Activated effector memory CD4-positive, alpha-beta T cell treated with anti-CD3 and anti-CD28 coated beads, Interleukin-2, amount 50 U/mL, for 16 hours (primary cell): ENCODE data around the gene PLPP7.
"Not testable (repeated sequence)": the region's sequence is repeated elsewhere in the genome, so short reads cannot be mapped to it uniquely, and the experiment has no call there.

ENCODE experiments used
- DNase-seq: peaks from one replicate; pipeline ENCODE4 v3.0.0-alpha.2; 2020

The PLPP7 gene

DNA sequence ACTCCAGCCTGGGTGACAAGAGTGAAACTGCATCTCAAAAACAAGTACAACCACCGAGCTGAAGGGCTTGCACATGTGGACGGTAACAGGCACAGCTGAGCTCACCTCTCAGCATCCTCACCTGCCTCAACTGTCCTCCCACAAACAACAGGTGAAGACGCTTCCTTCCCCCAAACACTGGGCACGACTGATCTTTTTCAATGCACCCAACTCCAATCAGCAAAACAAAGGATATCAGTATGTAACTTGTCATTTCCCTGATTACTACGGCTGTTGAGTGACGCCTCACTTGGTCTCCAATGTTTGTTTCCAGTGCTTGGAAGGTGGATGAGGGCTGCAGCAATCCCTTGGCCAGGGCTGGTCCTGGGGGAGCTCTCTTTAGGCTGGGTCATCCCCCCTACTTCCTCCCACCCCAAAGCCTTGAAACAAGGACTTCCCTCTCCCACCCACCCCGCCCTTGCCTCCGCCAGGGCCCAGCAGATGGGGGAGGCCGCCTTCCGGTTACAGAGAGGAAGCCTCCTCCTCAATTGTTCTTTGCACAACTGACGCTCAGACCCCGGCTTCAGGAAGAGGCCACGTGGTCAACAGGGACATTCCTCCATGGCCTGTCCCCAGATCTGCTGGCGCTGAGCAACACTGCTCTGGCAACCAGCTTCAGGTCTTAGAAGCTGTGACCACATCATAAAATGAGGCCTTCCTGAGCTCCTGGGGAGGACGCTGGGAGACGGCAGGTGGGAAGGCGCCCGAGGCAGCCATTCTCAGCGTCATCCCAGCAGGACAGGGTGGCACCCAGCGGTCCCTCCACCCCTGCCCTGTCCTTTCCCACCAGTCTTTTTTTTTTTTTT lies 19.1 kb upstream of the PLPP7 start:
- DNase-seq: peak; percentile 81

DNA sequence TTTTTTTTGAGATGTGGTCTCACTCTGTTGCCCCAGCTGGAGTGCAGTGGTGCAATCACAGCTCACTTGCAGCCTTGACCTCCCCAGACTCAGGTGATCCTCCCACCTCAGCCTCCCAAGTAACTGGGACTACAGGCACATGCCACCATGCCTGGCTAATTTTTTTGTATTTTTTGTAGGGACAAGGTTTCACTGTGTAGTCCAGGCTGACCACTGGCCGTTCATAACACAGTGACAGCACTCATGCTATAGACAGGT lies 18.6 kb upstream of the PLPP7 start:
- not testable (repeated sequence) for DNase-seq

DNA sequence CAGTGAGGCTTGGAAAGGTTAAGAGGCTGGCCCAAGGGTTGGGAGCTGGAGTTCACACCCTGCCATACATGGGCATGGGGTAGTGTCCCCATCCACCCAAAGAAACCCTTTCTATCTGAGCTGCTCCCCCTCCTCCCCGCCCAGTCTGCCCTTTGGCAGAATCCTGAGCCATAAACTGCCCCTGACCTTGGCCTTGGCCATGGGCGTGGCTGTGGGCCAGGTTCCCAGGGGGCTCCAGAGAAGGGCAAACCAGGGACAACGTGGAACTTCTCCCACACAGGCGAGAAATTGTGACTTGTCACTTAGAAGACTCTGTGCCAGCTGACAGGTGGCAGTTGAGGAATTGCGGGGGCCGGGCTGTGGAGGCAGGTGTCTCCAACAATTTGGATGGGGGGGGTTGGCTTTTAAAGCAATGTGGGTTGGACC lies 18.0 kb upstream of the PLPP7 start:
- DNase-seq: peak; percentile 71

DNA sequence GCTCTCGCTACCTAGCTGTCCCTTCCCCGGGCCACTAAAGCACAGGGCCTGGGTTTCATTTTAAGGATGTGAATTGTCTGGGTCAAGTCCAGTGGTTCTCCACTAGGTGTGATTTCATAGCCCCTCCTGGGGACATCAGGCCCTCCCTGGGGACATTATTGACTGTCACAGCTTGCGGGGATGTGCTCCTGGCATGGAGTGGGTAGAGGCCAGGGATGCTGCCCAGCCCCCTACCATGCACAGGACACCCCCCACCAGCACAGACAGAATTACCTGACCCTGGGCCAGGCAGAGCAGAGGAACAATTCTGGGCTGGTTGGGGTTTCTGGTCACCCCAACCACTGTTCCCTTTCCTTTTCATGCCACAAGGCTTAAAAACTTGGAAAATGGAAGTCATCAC lies 17.3 kb upstream of the PLPP7 start:
- DNase-seq: no peak

DNA sequence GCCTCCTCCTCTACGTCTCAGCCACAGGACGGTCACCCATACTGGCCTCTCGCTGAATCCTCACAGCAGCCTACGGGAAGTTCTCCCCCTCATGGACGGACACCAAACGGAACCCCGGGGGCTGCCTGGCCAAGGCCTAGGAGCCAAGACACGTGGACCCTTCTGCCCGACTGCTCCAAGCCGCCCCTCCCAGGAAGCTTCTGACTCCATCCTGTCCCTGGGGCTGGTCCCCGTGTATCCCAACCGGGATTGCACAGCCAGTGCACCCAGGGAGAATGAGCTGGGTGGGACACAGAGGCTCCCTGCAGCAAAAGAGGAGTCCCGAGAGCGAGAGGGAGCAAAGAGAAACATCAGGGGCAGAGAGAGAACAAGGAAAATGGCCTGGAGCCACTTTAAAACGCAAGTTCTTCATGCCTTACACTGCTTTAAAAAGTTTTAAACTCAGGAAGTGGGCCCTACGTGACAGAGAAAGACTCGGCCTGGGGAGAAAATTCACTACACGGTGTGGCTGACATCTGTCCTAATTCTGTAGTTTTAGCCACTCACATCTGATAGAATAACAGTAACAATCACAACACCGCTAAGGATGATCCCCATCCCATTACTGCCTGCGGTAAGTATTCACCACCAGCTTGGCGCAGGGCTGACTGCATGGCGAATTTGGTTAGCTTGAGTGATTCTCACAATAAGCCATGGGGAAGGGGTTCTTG lies 16.2 kb upstream of the PLPP7 start:
- peak; percentile 71 for DNase-seq

DNA sequence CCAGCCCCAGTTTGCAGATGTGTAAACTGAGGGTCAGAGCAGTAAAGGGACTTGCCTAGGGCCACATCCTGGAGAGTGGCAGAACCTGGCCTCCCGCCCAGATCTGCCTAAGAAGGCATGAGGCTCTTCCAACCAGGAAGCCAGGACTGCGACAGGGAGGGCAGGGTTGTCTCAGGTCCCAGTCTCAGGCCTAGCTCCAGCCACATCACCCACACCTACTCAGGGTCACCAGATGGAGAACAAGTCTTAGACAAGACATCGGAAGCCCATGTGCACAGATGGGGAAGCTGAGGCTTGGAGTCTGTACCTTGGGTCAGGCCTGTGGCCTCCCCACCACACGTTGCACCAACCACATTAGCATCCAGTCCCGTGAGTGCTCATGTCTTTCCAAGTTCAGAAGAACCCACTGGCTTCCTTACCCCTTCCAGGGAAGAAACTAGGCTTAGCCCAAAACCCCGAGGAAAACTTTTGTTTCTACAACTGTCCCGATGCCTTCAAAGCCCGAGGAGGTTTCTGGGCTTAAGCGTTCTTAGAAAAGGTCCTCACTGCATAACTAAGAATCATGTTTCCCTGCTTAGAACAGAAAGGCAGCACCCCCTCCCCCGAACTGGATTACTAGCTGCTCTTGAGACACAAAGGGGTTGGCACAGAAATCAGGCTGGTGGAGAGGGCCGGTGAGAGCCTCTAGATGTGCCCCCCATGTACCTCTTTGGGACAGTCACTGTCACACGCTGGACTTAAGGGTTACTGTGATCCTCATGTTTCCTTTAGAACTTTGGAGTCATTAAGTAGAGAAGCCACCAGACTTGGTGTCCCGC lies 15.5 kb upstream of the PLPP7 start:
- no peak for DNase-seq

DNA sequence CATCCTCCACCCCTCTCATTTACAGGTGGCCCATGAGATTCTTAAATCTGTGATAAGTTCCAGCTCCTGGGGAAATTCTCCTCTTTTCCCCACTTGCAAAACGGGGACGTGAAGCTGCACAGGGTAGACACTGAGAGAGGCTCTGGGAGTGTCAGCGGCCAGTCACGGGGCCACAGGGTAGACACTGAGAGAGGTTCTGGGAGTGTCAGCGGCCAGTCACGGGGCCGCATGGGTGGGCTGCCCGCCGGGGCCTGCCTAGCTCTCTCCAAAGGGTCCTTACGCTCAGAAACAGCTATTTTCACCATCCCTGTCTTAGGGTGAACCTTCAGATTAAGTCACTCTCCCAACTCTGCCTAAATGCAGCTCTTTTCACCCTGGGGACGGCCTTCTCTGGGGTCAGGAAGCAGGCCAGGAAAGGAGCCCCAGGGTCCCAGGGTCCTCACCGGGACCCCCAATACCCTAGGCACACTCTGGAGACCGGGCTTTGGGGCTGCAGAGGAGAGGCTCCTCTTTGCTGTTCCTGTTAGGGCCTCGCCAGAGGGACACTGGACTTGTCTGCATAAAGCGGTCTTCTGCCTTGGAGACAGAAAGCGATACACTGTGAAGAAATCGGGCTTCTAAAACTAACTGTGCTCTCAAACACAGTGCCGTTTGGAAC lies 14.7 kb upstream of the PLPP7 start:
- peak; percentile 75 for DNase-seq

DNA sequence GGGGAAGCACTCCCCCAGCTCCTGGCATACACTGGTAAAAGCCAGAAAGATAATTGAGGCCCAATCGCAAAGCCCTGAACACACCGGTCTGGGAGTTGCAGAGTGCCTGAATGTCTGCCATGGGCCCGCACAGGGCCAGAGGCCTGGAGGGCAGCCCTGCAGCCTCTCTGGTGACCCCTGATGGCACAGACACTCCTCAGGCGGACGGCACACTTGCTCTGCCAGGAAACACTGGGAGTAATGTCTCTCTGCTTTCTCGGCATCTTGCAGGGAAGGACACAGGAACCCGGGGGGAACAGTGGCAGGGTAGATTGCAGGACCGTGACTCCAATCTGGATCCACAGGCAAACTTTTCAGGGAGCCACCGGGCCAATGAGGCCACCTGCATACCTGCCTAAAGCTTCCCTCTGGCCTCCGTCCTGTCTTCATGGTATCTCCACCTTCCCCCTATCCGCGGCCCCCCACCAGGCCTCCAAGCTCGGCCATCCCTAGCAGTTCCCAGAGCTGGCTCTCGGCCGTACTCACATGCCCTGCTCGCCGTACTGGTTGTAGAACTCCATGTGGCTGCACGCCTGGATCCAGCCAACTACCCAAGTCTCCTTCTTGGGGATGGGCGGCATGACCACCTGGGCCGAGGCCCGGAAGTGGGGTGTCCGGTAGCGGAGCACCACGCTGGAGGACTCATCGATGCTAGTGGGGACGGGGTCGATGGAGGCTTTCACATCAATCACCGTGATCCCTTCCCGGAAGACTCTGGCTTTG lies 14.0 kb upstream of the PLPP7 start:
- peak; percentile 74 for DNase-seq

DNA sequence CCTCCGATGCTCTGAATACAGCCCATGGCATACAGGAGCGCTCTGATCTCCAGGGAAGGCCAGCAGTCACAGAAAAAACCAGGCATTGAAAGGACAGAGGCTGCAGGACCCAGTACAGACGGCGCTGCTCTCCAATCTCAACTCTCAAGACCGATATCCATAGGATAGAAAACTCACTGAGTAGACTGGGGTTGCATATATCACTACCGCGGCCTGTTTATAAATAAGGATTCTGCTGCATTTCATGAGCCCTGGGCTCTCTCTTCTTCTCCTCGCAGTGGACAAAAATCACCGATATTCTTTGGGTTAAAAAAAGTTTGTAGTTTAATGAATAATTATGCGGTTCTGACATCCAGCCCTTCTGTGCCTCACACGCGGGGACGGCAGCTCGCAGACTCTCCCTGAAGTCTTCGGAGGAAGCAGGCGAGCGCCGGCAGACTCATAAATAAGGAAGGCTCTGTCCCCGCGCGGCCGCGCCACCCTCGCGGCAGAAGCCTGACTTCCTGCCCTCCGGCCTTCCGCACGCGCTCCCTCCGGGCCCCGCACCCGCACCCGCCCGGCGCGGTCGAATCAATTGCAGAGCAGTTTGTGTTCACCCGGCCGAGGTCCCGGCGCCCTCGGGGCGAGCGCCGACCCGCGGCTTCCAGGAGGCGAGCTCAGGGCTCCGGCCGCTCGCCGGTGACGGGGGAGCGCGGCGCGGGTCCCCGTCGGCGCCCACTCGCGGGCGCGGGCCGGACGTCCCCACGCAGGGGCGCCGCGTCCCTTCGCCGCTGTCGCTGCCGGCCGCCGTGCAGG lies 13.2 kb upstream of the PLPP7 start, which contains the start of gene FAM78A:
Gene FAM78A (minus strand): TSS at position 417 of the 795 bp plus-strand sequence. CDS start 331 bp downstream, at position 86.
- peak; percentile 83 for DNase-seq

DNA sequence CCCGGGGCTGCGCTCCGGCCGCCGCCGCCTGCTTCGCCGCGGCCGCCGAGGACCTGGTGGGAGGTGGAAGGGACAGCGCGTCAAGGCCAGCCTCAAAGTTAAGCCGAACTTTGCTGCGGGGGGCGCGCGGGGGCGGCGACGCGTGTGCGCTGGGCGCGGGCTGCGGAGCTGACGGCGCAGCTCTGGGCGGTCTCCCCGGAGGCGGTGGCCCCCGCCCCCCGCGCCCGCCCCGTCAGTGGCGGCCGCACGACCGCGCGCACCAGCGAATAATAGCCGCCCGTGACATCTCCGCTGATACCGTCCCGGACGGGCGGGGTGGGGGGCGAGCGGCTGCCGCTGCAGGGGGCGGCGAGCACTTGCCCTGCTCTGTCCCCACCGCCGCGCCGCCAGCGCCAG lies 12.6 kb upstream of the PLPP7 start:
- DNase-seq: peak; percentile 82

DNA sequence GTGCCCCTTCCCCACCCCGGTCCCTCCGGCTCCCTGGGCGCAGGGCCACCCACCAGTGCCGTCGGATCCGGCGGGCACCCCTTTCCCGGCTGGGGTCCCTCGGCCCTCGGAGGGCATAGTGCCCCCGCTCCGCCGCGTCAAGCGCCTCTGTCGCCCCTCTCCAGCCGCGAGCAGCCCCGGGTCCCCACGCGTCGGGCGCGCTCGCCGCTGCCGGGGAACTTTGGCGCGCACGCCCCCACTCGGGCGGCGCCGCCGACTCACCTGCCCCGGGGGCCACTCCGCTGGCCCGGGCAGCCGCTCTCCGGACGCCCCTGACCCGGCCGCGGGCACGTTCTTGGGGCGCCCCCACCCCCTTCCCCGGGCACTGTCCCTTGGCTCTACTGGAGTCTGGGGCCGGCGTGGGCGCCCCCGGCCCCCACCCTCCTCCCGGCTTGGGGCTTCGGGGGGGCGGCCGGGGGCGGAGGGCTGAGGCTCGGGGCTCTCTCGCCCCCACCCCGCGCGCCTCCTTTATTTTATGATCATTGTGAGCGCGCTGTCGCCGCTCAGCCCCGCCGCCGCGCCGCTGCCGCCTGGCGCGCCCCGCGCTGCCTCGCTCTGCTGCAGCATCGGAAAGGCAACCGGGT lies 12.1 kb upstream of the PLPP7 start:
- DNase-seq: peak; percentile 71

DNA sequence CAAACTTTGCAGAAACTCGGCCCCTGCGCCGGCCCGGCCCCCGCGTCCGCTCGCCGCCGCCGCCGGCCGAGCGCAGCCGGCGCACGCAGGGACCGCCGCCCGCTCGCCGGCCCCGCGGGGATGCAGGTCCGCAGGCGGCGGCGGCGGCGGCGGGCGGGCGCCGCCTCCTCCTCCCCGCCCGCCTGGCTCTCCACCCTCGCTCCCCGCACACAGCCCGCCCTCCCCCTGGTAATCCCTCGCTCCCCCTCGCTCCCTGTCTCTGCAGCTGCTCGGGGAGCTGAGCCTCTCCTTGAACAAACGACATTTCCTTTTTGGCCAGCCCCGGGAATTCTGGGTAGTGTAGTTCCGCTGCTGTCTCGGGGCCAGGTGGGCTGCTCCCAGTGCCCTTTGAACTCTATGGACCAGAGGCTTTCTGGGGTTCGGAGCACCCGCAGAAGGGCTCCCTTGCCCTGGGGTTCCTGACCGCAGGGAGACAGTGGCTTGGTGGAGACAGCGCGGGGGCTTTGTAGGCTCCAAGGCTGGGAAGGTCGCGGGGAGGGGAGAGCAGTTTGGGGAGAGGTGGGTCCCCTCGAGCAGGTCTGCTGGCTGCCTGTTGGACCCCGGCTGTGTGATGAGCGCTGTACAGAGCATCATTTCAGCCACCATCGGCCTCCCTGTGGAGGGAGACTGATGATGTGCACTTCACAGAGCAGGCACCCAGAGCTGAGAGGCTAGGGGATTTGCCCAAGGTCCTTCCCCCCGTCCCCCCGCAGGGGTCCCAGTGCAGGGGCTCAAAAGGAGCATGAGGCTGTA lies 11.4 kb upstream of the PLPP7 start:
- peak; percentile 89 for DNase-seq

DNA sequence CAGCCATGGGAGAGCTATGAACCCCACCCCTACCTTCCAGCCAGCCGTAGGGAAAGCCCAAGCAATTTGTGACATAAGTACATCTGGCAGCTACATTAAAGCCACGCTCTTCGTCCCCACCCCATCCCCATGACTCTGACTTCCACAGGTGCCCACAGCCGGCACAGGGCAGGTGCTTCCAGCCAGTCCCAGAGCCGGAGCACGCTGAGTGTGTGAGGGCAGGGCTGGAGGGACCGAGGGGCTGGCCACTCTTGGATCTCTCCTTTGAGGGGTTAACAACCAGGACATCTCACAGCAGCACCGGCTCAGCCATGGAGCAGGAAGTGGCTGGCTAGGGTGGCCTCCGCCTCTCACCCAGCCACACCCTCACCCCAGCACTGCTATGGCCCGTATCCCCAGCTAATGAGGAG lies 10.8 kb upstream of the PLPP7 start:
- peak; percentile 76 for DNase-seq

DNA sequence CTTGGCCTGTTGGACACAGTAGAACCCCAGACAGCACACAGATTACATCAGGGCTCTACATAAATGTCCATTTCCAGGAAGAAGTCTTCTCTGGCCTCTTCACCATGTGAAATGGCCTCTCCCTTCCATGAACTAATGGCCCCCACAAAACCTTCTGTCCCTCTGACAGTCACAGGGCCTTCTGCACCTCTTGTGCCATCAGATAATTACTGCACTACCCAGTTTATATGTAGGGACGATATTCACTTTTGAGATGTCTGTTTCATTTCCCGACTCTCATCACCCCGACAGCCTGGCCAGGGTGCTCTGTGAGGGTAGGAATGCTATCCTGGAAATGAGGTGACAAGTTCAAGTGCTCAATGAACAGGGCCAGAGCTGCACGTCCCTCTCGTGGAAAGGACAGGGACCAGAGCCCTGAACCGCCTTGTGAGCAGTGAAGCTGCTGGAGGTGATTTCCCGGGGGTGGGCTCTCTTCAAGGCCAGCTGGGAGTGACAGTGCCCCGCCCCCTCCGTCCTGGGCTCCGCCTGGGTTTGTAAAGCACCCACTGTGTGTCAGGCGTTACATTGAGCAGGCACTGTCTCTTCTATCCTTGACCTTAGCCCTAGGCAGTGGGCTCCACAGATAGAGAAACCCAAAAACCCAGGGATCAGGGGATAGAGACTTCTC lies 10.2 kb upstream of the PLPP7 start:
- no peak for DNase-seq

DNA sequence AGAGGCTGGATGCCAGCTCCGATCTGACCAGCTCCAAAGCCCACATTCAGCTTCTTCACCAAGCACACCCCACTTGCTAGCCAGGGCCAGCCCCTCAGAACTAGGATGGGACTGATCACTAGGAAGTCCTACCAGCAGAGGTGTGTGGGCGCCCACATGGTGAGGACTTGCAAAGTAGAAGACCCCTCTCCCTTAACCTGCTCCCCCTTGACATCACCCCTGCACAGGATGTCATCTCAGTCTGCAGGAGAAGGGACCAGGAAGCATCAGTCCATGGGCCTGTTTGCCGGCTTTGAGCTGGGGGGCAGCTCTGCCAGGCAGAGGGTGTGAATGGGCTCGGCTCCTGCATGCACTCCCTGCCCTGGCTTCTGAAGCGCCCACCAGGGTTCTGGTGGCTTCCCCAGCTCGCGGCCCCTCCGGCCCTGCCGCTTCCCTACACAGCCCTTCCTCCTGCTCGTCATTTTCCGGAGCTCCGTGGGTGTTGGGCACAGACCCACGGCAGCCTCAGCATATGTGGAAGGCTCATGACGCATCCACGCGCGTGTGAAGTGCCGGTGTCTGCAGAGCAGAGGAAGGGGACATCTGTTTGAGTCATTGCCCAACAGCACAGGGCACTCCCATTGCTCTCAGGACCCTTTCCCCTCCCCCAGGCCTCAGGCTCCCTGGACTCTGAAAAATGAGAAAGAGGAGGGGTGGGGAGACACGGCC lies 9.5 kb upstream of the PLPP7 start:
- no peak for DNase-seq

DNA sequence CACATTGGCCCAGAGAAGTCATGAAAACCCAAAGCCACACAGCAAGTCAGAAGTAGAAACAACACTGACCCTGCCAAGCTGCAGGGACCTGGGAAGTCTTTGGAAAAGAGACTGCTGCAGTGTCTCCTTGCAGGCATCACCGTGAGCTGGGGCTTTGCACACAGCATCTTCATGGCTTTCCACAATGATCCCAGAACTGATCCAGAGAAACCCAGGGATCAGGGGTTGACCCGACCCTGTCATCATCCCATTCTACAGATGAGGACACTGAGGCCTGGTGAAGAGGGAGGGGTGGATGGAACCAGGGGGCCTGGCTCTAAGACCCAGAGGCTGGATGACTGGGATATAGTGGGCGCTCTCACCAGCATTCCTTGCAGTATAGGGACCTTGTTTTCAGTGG lies 8.9 kb upstream of the PLPP7 start:
- DNase-seq: no peak

DNA sequence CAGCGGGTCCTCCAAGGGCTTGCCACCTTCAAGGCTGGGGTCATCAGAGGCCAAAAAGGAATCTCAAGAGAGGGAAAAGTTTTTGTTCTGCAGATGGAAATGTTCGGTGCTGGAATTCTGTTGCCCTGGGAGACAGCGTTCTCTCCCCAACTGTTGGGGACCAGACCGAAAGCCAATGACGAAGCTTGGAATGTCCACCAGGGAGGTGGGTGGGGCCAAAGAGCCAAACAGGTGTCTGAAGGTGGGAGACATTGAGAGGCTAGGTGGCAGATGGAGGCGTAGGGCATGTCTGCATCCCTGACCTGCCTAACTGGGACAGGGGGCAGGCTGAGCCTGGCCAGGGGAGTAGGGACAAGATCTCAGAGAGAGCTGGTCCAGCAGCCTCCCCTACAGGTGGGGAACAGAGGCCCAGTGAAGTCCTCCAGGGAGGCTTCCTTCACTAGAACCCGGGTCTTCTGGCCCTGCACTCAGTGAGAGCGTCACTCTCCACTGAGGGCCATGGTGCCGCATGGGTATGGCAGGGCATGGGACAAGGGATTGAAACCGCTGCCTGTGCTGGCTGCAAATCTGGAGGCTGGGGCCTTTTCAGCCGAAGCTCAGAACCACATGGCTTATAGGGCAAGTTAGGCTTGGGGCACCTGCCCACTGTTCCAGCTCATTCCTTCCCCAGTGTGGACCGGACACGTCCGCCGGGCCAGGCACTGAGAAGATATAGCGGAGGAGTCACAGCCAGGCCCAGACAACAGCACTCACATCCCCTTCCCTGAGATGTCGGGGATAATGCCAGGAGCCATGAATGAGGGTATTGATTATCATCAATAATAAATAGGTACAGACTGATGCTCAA lies 8.2 kb upstream of the PLPP7 start:
- DNase-seq: no peak

DNA sequence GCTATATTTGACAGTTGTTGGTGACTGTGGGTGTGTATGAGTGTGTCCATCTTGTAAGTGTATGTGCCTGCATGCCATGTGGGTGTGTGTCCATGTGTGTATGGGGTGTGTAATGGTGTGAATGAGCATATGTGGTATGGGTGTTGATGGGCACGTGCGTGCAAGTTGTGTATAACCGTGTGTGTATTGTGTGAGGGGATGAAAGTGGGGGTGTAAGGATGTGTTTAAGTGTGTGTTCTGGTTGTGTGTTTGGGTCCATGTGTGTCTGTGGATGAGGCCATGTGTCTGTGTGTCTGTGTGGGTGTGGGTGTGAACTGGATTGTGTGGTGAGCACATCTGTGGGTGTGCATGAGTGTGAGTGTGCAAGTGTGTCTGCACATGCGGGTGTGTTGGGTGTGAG lies 7.3 kb upstream of the PLPP7 start:
- no peak for DNase-seq
